Spleen (tissue), 11 donors: Measurements from ENCODE around the gene SLC39A1. TPM values are rescaled to one million over a fixed set of nuclear protein-coding genes. Genes with fewer than 3 reads are reported as not detected.
A peak's percentile ranks its signal among the peaks of the same experiment; 100 is the strongest.

ENCODE experiments used
- DNase-seq: peaks from one replicate; pipeline ENCODE4 v3.0.0-alpha.2; 2020
- H3K27ac ChIP-seq, 8 donors: fragments of 200-600 bp; sonication (generic) in 7 of 8; 1 replicate in 4 of 8; 2 replicates in 4 of 8; pipeline versions ENCODE4 v1.5.0 to v1.8.0; 2016 to 2021; ENCODE audit warnings: inconsistent platforms in 4 of 8, mild to moderate bottlenecking in 4 of 8, moderate library complexity in 1 of 8
- H3K27me3 ChIP-seq, 7 donors: fragments of 200-600 bp; sonication (generic) in 6 of 7; replicated peaks in 1 of 7; 1 replicate in 4 of 7; 2 replicates in 3 of 7; pipeline versions ENCODE4 v1.5.0 to v1.8.0; 2016 to 2021; ENCODE audit warnings: inconsistent platforms in 3 of 7, mild to moderate bottlenecking in 1 of 7
- H3K36me3 ChIP-seq, 6 donors: fragments of 200-600 bp; sonication (generic) in 5 of 6; 1 replicate in 4 of 6; 2 replicates in 2 of 6; pipeline versions ENCODE4 v1.5.0 to v1.8.0; 2016 to 2021; ENCODE audit warnings: inconsistent platforms in 2 of 6
- H3K4me1 ChIP-seq, 6 donors: fragments of 200-600 bp; sonication (generic) in 5 of 6; 1 replicate in 3 of 6; 2 replicates in 3 of 6; pipeline versions ENCODE4 v1.5.0 to v1.8.0; 2016 to 2021; ENCODE audit warnings: inconsistent platforms in 3 of 6
- H3K4me3 ChIP-seq, 8 donors: fragments of 200-600 bp; sonication (generic) in 7 of 8; 1 replicate in 4 of 8; 2 replicates in 4 of 8; pipeline versions ENCODE4 v1.5.0 to v1.8.0; 2016 to 2021; ENCODE audit warnings: inconsistent platforms in 4 of 8, mild to moderate bottlenecking in 4 of 8, moderate library complexity in 2 of 8
- H3K9me3 ChIP-seq, 8 donors: fragments of 200-600 bp; sonication (generic) in 7 of 8; 1 replicate in 4 of 8; 2 replicates in 4 of 8; pipeline versions ENCODE4 v1.5.0 to v1.8.0; 2016 to 2021; ENCODE audit warnings: inconsistent platforms in 4 of 8
- CTCF ChIP-seq, 11 experiments: fragments of 200-600 bp in 7 of 11; fragments of 450-650 bp in 4 of 11; sonication (generic) in 4 of 11; IDR thresholded peaks in 8 of 11; conservative IDR thresholded peaks in 3 of 11; 1 replicate in 7 of 11; 2 replicates in 4 of 11; pipeline versions ENCODE4 v1.4.0 to v1.8.0; 2016 to 2021; ENCODE audit warnings: antibody characterized with exemption in 11 of 11, inconsistent platforms in 4 of 11, mild to moderate bottlenecking in 1 of 11
- POLR2A ChIP-seq, 3 donors: fragments of 450-650 bp; IDR thresholded peaks; one replicate each; pipeline ENCODE4 v1.5.1; 2017; ENCODE audit warnings: antibody characterized with exemption in 3 of 3, mild to moderate bottlenecking in 1 of 3
- POLR2AphosphoS5 ChIP-seq, 3 donors: sonication (generic); formaldehyde crosslinking; IDR thresholded peaks; one replicate each; pipeline ENCODE4 v1.5.1; 2017; ENCODE audit warnings: antibody characterized with exemption in 3 of 3
- WGBS, 5 donors: extraction: QIAGEN DNeasy Blood & Tissue Kit in 3 of 5; methylation state at CpG; one replicate each; pipeline versions ENCODE4 v1.1.5 to v1.1.7; 2013 to 2018; 5-methylcytosine and 5-hydroxymethylcytosine counted together
- intact Hi-C: fragments of 100-400 bp; cut with DNase I; formaldehyde crosslinking; loops from one replicate; pipeline ENCODE4 v1.15.0; 2023; ENCODE audit warnings: low total_unique reads
- polyA plus RNA-seq, 3 donors: library from polyadenylated mRNA; stranded (reverse); fragments of 200-250 nt; gene quantifications; one replicate each; pipeline ENCODE4 v1.2.1, GENCODE V29; 2013
- total RNA-seq, 7 donors: library from RNA; depleted of rRNA in 3 of 7; stranded (reverse); fragments of >200 nt in 3 of 7; fragmentation: NEBNext Ultra II Directional in 4 of 7; extraction: Animal tissue kit (Norgen Biotek cat#: 25700) in 4 of 7; gene quantifications; one replicate each; pipeline versions ENCODE4 v1.1.0 to v1.2.1, GENCODE V29; 2016 to 2021
- donor health status: healthy with polysubstance abuse.
- donor health status: DM: no; HTN: no; CAD: no; lungs with moderate emphysema.
- donor health status: DM: no; HTN: no; CAD: no.
- donor health status: Bipolar disorder and iron deficiency.
- donor health status: healthy.
- donor health status: DM: no; HTN: no; CAD: no.
- donor health status: DM: yes; HTN: yes; CAD: no.

SLC39A1 gene
- total and polyA plus RNA-seq, 10 donors = 23.6 to 88.4 (median 69.4) TPM

- TF ChIP-seq CTCF (IDR thresholded peaks at IDR 0.05 in 8 of 11, conservative IDR thresholded peaks at IDR 0.05 in 3 of 11) (no peak), POLR2AphosphoS5 (IDR thresholded peaks at IDR 0.05) (no peak), POLR2A (IDR thresholded peaks at IDR 0.05) (no peak)
- intact Hi-C loops = no loop called here
- Histone ChIP-seq H3K27me3 (no peaks in the 10 kb centered on the region), H3K36me3 (peaks cover 0 to 24% (median 2%) of the 10 kb centered on the region in 6 donors), H3K4me3 (peak overlapping the region; percentile 67 to 97 (median 84)), H3K27ac (peak overlapping the region; percentile 78 to 97 (median 94)), H3K4me1 (peaks cover 36 to 68% (median 57%) of the 10 kb centered on the region in 6 donors), H3K9me3 (no peaks in the 10 kb centered on the region)
- WGBS, 5 donors = 1 to 7% (median 3%) methylated on average over 9 to 10 of the region's 10 CpGs
- no peak for DNase-seq
These were observed 41.6 kb downstream of the SLC39A1 start for GRCh38 chr1:153921803-153922075.

GRCh38 chr1:153921080-153921802 is 42.1 kb downstream of the SLC39A1 start:
- WGBS, 5 donors = 17 to 37% (median 30%) methylated on average over 3 of the region's 3 CpGs
- no peak for DNase-seq
- intact Hi-C loops = no loop called here
- H3K27ac ChIP-seq = peak overlapping the region in 7 of 8 donors; percentile 78 to 97 (median 95)
- no peak for TF ChIP-seq POLR2A (IDR thresholded peaks at IDR 0.05)
- TF ChIP-seq POLR2AphosphoS5 (IDR thresholded peaks at IDR 0.05) = no peak
- TF ChIP-seq CTCF (IDR thresholded peaks at IDR 0.05 in 8 of 11, conservative IDR thresholded peaks at IDR 0.05 in 3 of 11) = no peak
- peaks cover 36 to 73% (median 60%) of the 10 kb centered on the region in 6 donors for H3K4me1 ChIP-seq
- H3K9me3 ChIP-seq = no peaks in the 10 kb centered on the region
- H3K27me3 ChIP-seq = no peaks in the 10 kb centered on the region
- peaks cover 0 to 29% (median 3%) of the 10 kb centered on the region in 6 donors for H3K36me3 ChIP-seq
- H3K4me3 ChIP-seq = peak overlapping the region; percentile 67 to 97 (median 84)

- TF ChIP-seq POLR2AphosphoS5 (IDR thresholded peaks at IDR 0.05) (no peak), CTCF (IDR thresholded peaks at IDR 0.05 in 8 of 11, conservative IDR thresholded peaks at IDR 0.05 in 3 of 11) (peak in 1 of 11 experiments; percentile 27), POLR2A (IDR thresholded peaks at IDR 0.05) (no peak)
- intact Hi-C loops = no loop called here
- H3K4me3 ChIP-seq = peak overlapping the region in 2 of 8 donors; percentile 82 to 95
- WGBS, 5 donors = 45 to 54% (median 47%) methylated on average over 4 of the region's 4 CpGs
- peaks cover 36 to 83% (median 60%) of the 10 kb centered on the region in 6 donors for H3K4me1 ChIP-seq
- H3K27me3 ChIP-seq = no peaks in the 10 kb centered on the region
- H3K27ac ChIP-seq = peak overlapping the region in 7 of 8 donors; percentile 28 to 97 (median 94)
- no peaks in the 10 kb centered on the region for H3K9me3 ChIP-seq
- no peak for DNase-seq
- peaks cover 0 to 40% (median 12%) of the 10 kb centered on the region in 6 donors for H3K36me3 ChIP-seq
These were observed 43.2 kb downstream of the SLC39A1 start for GRCh38 chr1:153919876-153920852.
